ENCODE results near the gene CAB39.

DNA sequence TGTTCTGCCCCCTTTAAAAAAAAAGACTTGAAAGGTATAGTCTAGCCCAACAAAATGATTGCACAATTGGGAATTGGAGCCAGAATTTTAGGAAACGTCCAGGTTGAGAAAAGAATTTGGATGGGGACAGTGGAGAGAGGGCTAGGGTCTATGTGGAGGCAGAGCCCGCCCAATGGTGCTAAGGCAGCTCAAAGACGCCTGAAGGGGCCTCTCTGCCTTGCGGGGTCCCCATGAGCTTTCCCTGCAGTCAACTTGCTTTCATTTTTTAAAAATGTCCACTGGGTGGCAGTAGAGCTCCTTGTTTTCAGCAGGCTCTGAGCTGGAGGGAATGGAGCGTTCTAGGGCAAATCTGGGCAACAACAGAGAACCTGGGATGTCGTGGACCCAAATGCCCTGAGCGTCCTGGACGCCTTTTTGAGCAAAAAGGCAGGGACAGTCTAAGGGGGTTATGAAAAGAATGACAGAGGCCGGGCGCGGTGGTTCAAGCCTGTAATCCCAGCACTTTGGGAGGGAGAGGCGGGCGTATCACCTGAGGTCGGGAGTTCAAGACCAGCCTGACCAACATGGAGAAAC, 111.8 kb downstream of the CAB39 start:
- TF ChIP-seq POU5F1 (IDR thresholded peaks at IDR 0.05; ENCODE audit: low read depth, low read length) (no peak), TAF1 (IDR thresholded peaks at IDR 0.05; ENCODE audit: low read depth, low read length) (no peak), GABPA (IDR thresholded peaks at IDR 0.05; ENCODE audit: borderline replicate concordance, insufficient read depth, low read length) (no peak), KDM1A (IDR thresholded peaks at IDR 0.05; ENCODE audit: borderline replicate concordance, low read length) (no peak), EP300 (IDR thresholded peaks at IDR 0.05; ENCODE audit: borderline replicate concordance in 1 of 2, low read depth in 2 of 2, low read length in 2 of 2) (no peak), POLR2AphosphoS5 (IDR thresholded peaks at IDR 0.05; ENCODE audit: low read depth, low read length) (no peak), MAFK (IDR thresholded peaks at IDR 0.05; ENCODE audit: low read depth, low read length) (no peak), ZNF274 (IDR thresholded peaks at IDR 0.05; ENCODE audit: borderline replicate concordance, extremely low read depth, low read length) (no peak)
- TF ChIP-seq, protein P1, sequence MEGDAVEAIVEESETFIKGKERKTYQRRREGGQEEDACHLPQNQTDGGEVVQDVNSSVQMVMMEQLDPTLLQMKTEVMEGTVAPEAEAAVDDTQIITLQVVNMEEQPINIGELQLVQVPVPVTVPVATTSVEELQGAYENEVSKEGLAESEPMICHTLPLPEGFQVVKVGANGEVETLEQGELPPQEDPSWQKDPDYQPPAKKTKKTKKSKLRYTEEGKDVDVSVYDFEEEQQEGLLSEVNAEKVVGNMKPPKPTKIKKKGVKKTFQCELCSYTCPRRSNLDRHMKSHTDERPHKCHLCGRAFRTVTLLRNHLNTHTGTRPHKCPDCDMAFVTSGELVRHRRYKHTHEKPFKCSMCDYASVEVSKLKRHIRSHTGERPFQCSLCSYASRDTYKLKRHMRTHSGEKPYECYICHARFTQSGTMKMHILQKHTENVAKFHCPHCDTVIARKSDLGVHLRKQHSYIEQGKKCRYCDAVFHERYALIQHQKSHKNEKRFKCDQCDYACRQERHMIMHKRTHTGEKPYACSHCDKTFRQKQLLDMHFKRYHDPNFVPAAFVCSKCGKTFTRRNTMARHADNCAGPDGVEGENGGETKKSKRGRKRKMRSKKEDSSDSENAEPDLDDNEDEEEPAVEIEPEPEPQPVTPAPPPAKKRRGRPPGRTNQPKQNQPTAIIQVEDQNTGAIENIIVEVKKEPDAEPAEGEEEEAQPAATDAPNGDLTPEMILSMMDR (IDR thresholded peaks at IDR 0.05; ENCODE audit: control extremely low read depth in 1 of 3, insufficient read depth in 1 of 3, low read depth in 1 of 3, low read length in 3 of 3) = peak; percentile 8 to 90 (median 72)

Data from H1 (cell line).